CD4-positive, alpha-beta T cell treated with Interleukin-2 at 100 ng/mL for 4 hours (primary cell): ENCODE results near the gene SNHG17.
"Not testable (repeated sequence)": the region's sequence is repeated elsewhere in the genome, so short reads cannot be mapped to it uniquely, and the experiment has no call there.

Experiments
- DNase-seq: peaks from one replicate; pipeline ENCODE4 v3.0.0-alpha.2; 2020; ENCODE audit warnings: low spot score

Gene SNHG17

GRCh38 chr20:38420388-38421085 lies 14.6 kb downstream of the SNHG17 start:
- DNase-seq: no peak

- DNase-seq: no peak
These were observed 16.5 kb downstream of the SNHG17 start for GRCh38 chr20:38418509-38419204.

DNA sequence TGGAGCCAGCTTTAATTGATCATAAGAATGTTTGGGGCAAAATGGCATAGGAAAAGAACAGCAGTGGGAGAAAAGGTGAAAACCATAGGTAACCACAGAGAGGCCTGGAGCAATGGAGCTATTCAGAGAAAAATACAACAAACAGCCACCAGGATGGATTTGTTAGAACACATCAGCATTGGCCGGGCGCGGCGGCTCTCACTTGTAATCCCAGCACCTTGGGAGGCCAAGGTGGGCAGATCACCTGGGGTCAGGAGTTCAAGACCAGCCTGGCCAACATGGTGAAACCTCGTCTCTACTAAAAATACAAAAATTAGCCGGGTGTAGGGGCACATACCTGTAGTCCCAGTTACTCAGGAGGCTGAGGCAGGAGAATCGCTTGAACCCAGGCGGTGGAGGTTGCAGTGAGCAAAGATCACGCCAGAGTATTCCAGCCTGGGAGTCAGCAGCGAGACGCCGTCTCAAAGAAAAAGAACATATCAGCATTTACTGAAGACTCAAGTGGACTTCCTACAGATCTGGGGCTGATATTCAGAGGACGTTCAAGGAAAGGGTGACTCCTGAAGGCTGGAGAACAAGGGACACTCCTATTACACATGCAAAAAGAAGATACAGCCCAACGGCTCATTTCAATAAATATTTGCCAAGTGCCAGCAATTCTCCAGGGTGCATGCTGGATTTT lies 20.2 kb downstream of the SNHG17 start:
- no peak for DNase-seq

DNA sequence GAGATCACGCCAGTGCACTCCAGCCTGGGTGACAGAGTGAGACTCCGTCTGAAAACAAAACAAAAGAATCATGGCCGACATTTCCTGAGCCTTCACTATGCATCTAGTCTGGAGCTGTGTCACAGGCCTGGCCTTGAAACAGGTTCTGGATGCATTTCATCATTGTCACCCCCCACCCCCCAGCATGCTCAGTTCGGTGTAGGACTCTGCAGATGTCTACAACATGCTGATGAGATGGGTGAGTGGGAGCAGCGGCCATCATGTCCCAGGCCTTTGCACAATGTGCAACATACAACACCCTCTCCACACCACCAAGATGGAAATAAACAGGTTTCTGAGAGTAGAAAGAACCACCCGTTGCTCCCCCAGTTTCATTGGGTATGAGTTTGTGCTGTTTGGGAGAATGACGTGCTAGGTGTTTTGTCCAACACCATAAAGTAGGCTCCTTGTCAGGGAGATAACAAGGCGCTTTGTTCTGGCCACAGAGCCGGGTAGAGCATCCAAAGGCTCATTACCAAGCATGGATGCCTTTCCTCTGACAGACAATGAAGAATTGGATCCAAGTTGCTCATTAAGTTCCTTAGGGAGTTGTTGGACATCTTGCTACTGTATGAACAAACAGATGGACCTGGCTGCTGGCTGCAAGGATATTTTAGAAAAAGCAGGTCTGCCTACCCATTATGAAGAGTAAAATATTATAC lies 22.1 kb downstream of the SNHG17 start:
- DNase-seq: no peak

- not testable (repeated sequence) for DNase-seq
These were observed 27.3 kb downstream of the SNHG17 start for GRCh38 chr20:38407822-38408221.

- no peak for DNase-seq
These were observed 27.8 kb downstream of the SNHG17 start for GRCh38 chr20:38407321-38407720.

GRCh38 chr20:38406476-38406875 lies 28.7 kb downstream of the SNHG17 start:
- no peak for DNase-seq

GRCh38 chr20:38405132-38405531 lies 30.0 kb downstream of the SNHG17 start:
- DNase-seq: no peak

GRCh38 chr20:38404016-38404415 lies 31.1 kb downstream of the SNHG17 start:
- DNase-seq: no peak

DNA sequence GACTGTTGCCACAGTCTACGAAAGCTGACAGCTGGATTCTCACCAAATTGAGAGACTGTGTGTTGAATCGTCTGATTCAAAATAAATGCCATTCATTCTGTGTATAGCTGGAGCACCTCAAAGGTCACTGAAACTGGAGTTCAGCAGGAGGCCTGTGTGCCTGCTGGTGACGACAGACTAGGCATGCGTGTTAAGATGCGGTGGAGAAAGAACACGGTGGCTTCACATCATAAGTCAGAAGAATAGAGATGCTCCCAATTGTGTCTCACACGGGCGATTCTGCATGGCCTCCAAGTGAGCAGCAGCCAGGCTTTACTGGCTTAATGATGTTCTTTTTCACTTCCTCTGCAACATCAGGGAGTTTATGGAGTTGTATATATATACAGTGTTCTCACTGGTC lies 32.3 kb downstream of the SNHG17 start:
- DNase-seq: no peak

- no peak for DNase-seq
These were observed 33.0 kb downstream of the SNHG17 start for GRCh38 chr20:38402089-38402488.

- not testable (repeated sequence) for DNase-seq
These were observed 39.3 kb downstream of the SNHG17 start for GRCh38 chr20:38395751-38396395.

GRCh38 chr20:38395165-38395564 lies 40.0 kb downstream of the SNHG17 start:
- DNase-seq: no peak

GRCh38 chr20:38393259-38393658 lies 41.9 kb downstream of the SNHG17 start:
- DNase-seq: no peak

DNA sequence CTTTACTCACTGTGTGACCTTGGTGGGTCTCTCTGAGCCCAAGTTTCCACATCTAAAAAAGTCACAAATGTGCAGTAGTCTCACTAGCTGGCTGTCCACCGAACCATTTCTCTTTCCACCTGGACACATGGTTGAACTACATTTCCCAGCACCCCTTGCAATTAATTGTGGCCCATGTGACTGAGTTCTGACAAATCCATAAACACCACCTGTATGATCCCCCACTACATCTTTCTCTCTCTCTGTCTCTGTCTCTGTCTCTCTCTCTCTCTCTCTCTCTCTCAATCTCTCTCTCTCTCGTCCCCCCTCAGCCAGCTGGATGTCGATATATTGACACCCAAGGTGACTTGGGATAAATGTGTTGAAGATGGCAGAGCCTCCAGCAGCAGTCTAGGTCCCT lies 42.8 kb downstream of the SNHG17 start:
- no peak for DNase-seq

DNA sequence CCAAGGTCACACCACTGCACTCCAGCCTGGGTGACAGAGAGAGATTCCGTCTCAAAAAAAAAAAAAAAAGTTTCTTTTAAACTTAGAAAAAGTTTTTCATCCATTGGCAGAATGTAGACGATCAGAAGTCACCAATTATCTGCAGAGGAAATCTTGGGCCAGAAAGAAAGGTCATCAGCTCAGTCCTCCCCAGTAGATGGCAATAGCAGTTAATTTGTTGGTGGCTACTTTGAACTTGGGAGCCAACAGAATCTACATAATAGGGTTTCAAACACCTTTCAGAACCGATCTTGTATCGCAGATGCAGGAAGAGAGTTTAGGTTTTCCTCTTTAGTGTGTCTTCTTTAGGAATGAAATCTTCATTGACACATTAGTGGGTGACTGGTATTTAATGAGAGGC lies 47.2 kb downstream of the SNHG17 start:
- no peak for DNase-seq

DNA sequence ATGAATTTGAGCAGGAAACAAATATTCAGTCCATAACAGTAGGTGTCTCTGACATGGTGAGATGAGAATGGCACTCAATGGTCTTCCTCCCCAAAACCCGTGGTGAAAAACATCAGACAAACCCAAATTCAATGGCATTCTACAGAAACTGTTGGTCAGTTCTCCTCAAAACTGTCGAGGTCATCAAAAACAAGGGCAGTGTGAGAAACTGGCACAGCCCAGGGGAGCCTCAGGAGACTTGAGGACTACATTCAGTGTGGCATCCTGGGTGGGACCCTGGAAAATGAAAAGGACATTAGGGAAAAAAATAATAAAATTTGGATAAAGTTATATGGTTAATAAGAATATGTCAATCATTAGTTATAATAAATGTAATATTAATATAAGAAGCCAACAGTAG lies 48.3 kb downstream of the SNHG17 start:
- no peak for DNase-seq

DNA sequence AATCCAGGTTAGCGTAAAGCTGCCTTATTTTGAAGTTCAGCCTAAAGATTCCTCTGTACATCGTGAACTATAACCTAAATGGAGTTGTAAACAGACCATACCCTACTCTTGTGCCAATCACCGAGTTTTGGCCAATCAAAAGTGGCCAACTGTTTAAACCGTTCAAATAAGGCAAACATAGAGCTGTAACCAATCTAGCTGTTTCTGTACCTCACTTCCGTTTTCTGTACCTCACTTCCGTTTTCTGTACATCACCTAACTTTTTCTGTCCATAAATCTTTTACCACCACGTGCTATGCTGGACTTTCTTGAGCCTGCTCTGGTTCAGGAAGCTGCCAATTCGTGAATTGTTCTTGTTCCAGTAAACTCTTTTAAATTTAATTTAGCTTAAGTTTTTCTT lies 49.1 kb downstream of the SNHG17 start:
- DNase-seq: no peak

GRCh38 chr20:38383147-38383546 lies 52.0 kb downstream of the SNHG17 start:
- no peak for DNase-seq

DNA sequence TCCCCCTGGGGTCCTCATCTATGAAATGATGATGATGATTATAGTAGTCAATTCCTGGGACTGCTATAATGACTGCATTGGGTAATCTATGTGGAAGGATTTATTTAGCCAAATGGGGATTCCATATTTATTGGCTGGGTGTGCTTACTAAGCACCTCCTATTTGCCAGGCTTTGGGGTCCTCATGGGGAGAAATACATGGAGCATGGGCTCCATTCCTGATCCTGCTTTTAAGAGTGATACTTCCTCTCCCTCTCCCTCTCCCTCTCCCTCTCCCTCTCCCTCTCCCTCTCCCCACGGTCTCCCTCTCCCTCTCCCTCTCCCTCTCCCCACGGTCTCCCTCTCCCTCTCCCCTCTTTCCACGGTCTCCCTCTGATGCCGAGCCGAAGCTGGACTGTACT lies 57.3 kb downstream of the SNHG17 start:
- DNase-seq: not testable (repeated sequence)

DNA sequence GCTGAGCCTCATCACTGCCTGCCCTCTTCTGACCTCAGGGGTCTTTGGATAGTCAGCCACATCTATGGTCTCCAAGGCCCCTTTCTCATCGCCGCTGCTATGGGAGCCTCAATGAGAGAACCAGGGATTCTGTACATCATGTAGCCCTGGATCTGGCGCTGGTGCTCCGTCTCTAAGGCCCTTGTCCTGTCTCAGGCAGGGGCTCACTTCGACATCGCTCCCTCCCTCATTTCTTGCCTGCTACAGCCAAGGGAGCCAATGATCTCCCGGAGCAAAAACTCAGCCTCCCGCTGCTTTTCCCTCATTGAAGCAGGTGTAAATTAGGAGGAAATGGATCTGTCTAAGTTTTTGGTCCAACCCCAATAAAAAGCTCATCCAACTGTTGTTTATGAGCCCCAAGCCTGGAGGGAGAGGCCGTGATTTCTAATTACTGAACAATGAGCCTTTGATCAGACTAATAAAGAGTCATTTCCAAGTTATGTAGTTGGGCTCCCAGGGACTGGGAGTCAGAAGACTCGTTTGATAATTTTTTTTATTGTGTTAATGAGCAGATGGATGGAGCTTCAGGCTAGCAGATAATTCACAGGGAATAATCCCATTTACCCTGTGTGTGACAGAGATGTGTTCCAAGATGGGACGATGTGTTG lies 58.0 kb downstream of the SNHG17 start:
- DNase-seq: no peak

DNA sequence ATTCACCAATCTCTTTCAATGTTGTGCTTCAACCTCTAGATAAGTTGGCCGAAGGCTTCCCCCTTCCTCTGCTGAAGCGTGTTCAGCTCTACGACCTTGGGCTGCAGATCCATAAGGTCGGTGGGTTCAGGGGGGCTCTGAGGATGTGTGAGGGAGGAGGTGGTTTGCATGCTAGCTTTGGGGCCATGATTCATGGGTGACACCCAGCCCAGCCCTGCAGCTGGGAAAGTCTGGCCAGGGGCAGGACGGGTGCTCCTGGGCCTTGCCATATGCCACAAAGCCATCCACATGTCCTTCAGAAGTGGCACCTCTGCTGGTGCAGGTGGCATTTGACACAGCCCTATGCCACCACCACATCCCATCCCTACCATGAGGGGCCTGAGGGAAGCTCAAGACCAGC lies 61.2 kb downstream of the SNHG17 start:
- DNase-seq: no peak
